GM19043 (cell line): Measurements from ENCODE around the gene AGA.

ENCODE experiments used
- ATAC-seq: cut with Tn5 transposase; IDR thresholded peaks from one replicate; pipeline ENCODE4 v1.9.1; 2021; ENCODE audit warnings: low read depth; ENCODE audit not compliant: unreplicated experiment

Gene AGA

DNA sequence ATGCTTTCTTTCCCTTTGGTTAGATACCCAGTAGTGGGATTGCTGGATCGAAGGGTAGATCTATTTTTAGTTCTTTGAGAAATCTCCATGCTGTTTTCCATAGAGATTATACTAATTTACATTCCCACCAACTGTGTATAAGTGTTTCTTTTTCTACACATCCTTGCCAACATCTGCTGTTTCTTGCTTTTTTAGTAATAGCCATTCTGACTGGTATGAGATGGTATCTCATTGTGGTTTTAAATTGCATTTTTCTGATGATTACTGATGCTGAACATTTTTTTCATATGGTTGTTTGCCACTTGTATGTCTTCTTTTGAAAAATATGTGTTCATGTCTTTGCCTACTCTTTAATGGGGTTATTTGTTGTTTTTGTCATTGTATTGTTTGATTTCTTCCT, 6.6 kb upstream of the AGA start:
- no peak for ATAC-seq

DNA sequence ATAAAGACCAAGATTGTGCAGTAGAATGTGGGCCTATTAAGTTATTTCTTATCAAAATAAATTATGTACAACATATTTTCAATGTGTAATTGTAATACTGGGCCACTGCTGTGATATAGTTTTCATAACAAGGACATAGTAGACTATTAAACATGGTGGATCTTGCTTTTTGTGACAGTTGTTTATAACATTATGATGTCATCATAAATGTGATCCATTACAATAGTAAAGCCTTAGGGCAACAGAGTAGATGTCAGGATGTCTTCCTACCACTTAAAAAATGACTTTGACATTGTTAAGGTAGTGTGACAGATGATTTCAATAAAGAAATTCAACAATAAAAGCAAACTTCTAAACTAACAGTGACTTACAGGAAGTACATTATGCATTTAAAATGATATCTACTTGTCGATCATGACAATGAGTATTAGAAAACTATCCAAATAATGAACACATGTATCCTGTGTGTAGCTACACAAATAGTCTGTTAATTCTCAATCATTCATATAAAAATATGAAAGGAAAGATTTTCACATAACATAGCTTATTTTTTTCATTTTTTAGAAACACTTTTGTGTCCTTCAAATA, 5.3 kb upstream of the AGA start:
- ATAC-seq, result no peak

DNA sequence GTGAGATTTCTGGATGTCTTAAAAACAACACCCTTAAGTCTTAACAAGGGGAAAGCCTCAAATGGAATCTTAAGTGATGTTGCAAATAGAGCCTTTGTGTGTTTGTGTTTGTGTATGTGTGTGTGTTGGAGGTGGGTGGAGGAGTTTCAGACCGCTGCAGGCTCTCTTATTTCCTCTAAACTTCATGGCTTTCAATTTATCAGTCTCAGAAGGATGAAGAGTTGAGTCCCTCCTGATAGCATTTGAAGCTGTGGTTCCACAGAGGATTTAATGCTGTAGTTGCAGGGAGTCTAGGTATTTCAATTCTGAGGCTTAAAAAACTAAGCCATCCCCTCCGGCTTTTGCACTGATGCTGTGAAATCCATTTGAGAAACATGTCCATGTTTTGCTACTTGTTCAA, 4.3 kb upstream of the AGA start:
- no peak for ATAC-seq

- no peak for ATAC-seq
These were observed 2.9 kb upstream of the AGA start for GRCh38 chr4:177444911-177445736.

DNA sequence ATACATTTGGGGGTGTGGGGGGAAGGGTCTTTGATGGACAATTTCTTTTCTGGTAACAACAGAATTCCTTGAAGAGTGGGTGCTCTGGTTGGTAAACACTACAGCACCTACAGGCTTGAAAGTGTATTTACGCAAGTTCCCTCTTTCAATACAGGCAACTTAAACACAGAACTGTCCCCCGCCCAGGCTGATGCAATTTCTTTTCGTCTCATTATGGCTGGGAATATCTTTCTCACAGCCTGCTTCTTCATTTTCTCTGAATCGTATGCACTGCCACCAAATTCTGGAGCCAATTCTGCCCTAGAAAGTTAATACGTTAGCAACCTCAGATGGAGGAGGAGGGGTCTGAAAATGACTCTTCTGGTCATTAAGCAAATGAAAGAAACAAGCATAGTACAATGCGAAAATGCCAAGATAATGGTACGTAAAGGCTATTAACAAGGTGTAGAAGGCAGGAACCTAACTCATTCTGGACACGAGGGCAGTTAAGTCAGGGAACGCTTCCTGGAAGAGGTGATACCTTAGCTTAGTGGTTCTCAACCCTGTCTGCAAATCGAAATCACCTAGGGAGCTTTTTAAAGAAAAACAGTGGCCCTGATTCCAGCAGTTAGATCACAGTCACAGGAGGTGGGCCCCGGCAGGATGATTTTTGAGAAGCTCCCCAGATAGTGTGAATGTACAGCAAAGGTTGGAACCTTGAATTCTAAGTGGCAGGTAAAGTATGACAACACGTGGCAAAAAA, 1.0 kb downstream of the AGA start:
- ATAC-seq, result peak; percentile 24

- no peak for ATAC-seq
These were observed 5.8 kb downstream of the AGA start for GRCh38 chr4:177436456-177436855.

DNA sequence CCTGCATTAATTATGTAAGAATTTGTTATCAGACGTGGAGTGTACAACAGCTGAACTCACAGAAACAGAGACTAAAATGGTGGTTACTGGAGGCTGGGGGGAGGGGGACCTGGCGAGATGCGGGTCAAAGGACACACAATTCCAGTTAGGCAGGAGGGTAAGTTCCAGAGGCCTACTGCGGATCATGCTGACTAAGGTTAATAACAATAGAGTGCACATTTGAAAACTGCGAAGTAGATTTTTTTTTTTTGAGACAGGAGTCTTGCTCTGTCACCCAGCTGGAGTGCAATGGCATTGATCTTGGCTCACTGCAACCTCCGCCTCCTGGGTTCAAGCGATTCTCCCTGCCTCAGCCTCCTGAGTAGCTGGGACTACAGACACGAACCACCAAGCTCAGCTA, 7.6 kb downstream of the AGA start:
- no peak for ATAC-seq

- no peak for ATAC-seq
These were observed 15.0 kb downstream of the AGA start for GRCh38 chr4:177427192-177427591.

GRCh38 chr4:177419434-177419833, 22.8 kb downstream of the AGA start:
- no peak for ATAC-seq

- ATAC-seq, result no peak
These were observed 28.6 kb downstream of the AGA start for GRCh38 chr4:177413656-177414055.

GRCh38 chr4:177413076-177413475, 29.2 kb downstream of the AGA start:
- no peak for ATAC-seq

GRCh38 chr4:177411996-177412395, 30.2 kb downstream of the AGA start:
- ATAC-seq, result no peak

- ATAC-seq, result no peak
These were observed 31.7 kb downstream of the AGA start for GRCh38 chr4:177410566-177410965.

DNA sequence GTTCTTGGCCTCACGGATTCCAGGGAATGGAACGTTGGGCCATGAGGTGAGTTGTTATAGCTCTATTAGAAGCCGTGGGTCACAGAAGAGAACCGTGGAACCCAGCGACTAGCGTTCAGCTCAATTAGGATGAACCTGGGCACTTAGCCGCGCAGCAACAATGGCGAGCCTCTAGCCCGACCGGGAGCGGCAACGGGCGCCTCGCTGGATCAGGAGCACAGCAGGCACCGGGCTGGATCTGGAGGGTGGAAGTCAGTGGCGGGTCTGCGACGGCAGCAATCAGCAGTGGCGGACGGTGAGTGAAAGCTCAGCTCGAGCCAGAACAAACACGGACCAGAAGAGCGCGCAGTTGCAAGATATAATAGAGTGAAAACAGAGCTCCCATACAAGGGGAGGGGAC, 34.2 kb downstream of the AGA start:
- ATAC-seq, result no peak

DNA sequence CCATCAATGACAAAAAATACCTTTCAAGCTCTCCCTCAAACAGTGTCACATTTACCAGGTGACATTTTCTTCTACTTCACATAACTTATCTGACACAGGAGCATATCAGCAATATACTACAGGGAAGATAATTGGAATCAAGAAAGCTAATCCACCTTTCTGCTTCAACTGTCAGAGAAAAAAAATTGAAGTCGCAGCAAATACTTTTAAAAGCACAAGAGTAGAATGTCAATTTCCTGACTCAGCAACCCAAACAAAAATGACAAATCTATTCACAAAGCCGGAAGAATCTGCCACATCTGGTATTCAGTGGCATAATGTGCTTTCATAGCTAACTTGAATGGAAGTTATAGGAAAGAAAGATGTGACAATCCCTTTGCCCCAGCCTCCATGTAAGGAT, 36.7 kb downstream of the AGA start:
- no peak for ATAC-seq

DNA sequence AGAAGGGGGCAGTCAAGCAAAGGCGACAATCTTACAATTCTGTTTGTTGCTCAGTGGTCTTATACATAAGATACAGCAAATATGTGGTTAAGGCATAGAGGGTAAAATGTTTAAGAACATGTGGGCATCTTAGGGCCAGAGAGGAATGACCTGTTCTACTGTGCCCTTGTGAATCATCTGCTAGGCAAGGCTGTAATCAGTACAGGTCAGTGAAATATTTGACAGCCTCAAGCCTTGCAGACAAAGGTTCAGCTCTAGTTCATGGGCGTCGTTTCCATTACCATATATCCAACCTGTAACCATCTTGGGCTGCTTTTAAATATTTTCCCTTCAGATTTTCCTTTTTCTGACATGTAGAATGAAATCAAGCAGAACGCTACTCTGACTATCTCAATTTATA, 37.3 kb downstream of the AGA start:
- ATAC-seq, result no peak

GRCh38 chr4:177404342-177404741, 37.9 kb downstream of the AGA start:
- ATAC-seq, result no peak

DNA sequence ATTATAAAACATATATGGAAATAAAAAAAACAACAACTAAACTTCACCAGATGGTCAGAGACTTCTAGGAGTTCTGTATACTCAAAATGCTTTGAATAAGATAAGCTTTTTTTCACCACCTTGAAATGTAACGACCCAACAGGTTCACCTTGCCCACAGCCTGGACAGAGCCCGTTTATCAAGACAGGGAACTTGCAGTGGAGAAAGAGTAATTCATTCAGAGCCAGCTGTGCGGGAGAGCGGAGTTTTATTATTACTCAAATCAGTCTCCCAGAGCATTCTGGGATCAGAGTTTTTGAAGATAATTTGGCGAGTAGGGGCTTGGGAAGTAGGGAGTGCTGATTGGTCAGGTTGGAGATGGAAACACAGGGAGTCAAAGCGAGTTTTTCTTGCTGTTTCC, 38.5 kb downstream of the AGA start:
- no peak for ATAC-seq

- ATAC-seq, result no peak
These were observed 40.5 kb downstream of the AGA start for GRCh38 chr4:177401658-177402273.

- no peak for ATAC-seq
These were observed 42.2 kb downstream of the AGA start for GRCh38 chr4:177400030-177400429.

DNA sequence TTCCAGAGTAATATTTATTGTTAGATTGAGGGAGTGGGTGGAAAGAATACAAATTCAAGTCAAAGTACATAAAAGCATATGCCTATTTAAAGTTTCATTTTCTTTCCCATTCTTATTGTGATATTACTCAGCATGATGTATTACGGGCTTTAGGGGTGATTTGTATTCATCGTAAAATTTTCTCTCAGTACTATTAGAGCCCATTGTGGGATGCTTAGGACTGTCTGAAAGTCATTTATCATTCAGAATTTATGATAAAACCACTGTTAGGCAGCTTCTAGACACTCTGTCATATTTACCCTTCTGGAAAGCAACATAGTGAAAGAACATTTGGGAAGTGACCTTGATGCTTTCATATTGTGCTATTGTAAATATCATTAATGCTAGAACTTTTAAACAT, 45.9 kb downstream of the AGA start:
- ATAC-seq, result no peak
